ENCODE results near the gene DISC1.

The DISC1 gene

GRCh38 chr1:232046451-232047306, 420.1 kb downstream of the DISC1 start:
- Histone ChIP-seq H3K9me2 (replicated peaks; ENCODE audit: insufficient read depth, low read length) (no peaks in the 10 kb centered on the region), H3K27ac (ENCODE audit: low read depth, low read length) (no peak overlapping the region)

GRCh38 chr1:232047473-232047872, 420.9 kb downstream of the DISC1 start:
- Histone ChIP-seq H3K9me2 (replicated peaks; ENCODE audit: insufficient read depth, low read length) (no peaks in the 10 kb centered on the region), H3K9ac (ENCODE audit: low read length) (no peak overlapping the region), H4K20me1 (ENCODE audit: low read depth, low read length) (no peaks in the 10 kb centered on the region), H2AFZ (ENCODE audit: low read depth, low read length, severe bottlenecking) (no peak overlapping the region), H3F3A (ENCODE audit: insufficient read depth) (no peaks in the 10 kb centered on the region), H3K27me3 (ENCODE audit: low read length) (no peaks in the 10 kb centered on the region), H3K9me3 (ENCODE audit: insufficient read depth, low read length) (no peaks in the 10 kb centered on the region), H3K4me2 (ENCODE audit: low read depth, low read length, poor library complexity, severe bottlenecking) (no peak overlapping the region), H3K4me3 (ENCODE audit: insufficient read depth, low read length, poor library complexity, severe bottlenecking) (no peak overlapping the region), H3K79me2 (ENCODE audit: insufficient read depth, low read length) (no peaks in the 10 kb centered on the region), H3K36me3 (ENCODE audit: low read length) (no peaks in the 10 kb centered on the region), H3K27ac (ENCODE audit: low read depth, low read length) (no peak overlapping the region)
- TF ChIP-seq CTCF (IDR thresholded peaks at IDR 0.05; ENCODE audit: insufficient read depth, low read length, poor library complexity, severe bottlenecking) (no peak), EZH2phosphoT487 (conservative IDR thresholded peaks at IDR 0.05; ENCODE audit: low read length) (no peak)

More at GRCh38 chr1:232046451-232047306, 420.1 kb downstream of the DISC1 start:
- no peak overlapping the region for H3K4me3 ChIP-seq (ENCODE audit: insufficient read depth, low read length, poor library complexity, severe bottlenecking)
- no peaks in the 10 kb centered on the region for H3K79me2 ChIP-seq (ENCODE audit: insufficient read depth, low read length)
- no peaks in the 10 kb centered on the region for H3K27me3 ChIP-seq (ENCODE audit: low read length)
- H2AFZ ChIP-seq (ENCODE audit: low read depth, low read length, severe bottlenecking) = no peak overlapping the region
- no peak for TF ChIP-seq CTCF (IDR thresholded peaks at IDR 0.05; ENCODE audit: insufficient read depth, low read length, poor library complexity, severe bottlenecking)
- no peak for TF ChIP-seq EZH2phosphoT487 (conservative IDR thresholded peaks at IDR 0.05; ENCODE audit: low read length)
- H3F3A ChIP-seq (ENCODE audit: insufficient read depth) = no peaks in the 10 kb centered on the region
- H3K9me3 ChIP-seq (ENCODE audit: insufficient read depth, low read length) = no peaks in the 10 kb centered on the region
- H3K9ac ChIP-seq (ENCODE audit: low read length) = no peak overlapping the region
- no peaks in the 10 kb centered on the region for H4K20me1 ChIP-seq (ENCODE audit: low read depth, low read length)
- H3K4me2 ChIP-seq (ENCODE audit: low read depth, low read length, poor library complexity, severe bottlenecking) = no peak overlapping the region
- H3K36me3 ChIP-seq (ENCODE audit: low read length) = no peaks in the 10 kb centered on the region

GRCh38 chr1:232048481-232048880, 421.9 kb downstream of the DISC1 start:
- no peak overlapping the region for H2AFZ ChIP-seq (ENCODE audit: low read depth, low read length, severe bottlenecking)
- H3K79me2 ChIP-seq (ENCODE audit: insufficient read depth, low read length) = no peaks in the 10 kb centered on the region
- H3K27me3 ChIP-seq (ENCODE audit: low read length) = no peaks in the 10 kb centered on the region
- H3K9me3 ChIP-seq (ENCODE audit: insufficient read depth, low read length) = no peaks in the 10 kb centered on the region
- no peaks in the 10 kb centered on the region for H3K9me2 ChIP-seq (replicated peaks; ENCODE audit: insufficient read depth, low read length)
- no peak overlapping the region for H3K4me2 ChIP-seq (ENCODE audit: low read depth, low read length, poor library complexity, severe bottlenecking)
- no peak overlapping the region for H3K9ac ChIP-seq (ENCODE audit: low read length)
- H4K20me1 ChIP-seq (ENCODE audit: low read depth, low read length) = no peaks in the 10 kb centered on the region
- H3F3A ChIP-seq (ENCODE audit: insufficient read depth) = no peaks in the 10 kb centered on the region
- no peak for TF ChIP-seq CTCF (IDR thresholded peaks at IDR 0.05; ENCODE audit: insufficient read depth, low read length, poor library complexity, severe bottlenecking)
- no peak for TF ChIP-seq EZH2phosphoT487 (conservative IDR thresholded peaks at IDR 0.05; ENCODE audit: low read length)
- no peak overlapping the region for H3K27ac ChIP-seq (ENCODE audit: low read depth, low read length)
- H3K4me3 ChIP-seq (ENCODE audit: insufficient read depth, low read length, poor library complexity, severe bottlenecking) = no peak overlapping the region
- H3K36me3 ChIP-seq (ENCODE audit: low read length) = no peaks in the 10 kb centered on the region
